ENCODE measurements around the gene ABL1.

Gene ABL1

DNA sequence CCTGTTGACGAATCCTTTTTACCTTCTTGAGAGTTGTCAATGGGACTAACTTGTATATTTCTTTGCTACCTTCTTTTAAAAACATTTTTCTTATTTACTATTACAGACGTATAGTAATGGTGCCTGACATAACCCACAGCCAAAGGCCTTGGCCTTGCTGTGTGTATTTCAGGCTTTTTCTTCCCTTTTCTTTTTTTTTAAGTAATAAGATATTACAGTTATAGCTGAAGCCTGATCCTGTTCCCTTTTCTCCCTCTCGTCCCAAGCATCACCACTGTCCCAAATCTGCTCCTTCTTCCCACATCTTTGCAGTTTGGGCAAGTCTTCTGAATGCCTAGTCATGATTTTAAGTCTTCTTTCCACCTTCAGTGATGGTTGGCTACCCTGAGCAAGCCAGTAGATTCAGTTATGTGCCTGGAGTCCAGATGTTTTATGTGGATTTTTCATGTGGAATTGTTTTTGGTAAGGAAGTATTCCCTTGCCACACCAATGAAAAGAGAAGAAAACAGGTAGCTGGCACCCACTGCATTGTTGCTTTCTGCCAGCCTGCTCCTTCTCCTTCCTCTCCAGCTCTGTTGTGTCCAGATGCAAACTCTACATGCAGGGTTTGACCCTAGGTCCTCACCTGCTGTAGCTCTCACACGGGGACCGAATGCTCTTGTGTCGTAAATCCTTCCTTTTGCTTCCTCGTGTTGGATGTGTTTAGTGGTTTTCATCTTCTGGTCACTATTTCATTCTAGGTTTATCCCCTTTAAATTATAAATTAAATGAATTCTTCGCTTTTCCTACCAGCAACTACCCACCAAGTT lies 26.5 kb downstream of the ABL1 start:
- Histone ChIP-seq H3K36me3 (peaks cover 46% of the 10 kb centered on the region), H3K27me3 (no peaks in the 10 kb centered on the region), H3K9me3 (no peaks in the 10 kb centered on the region), H3K4me1 (no peaks in the 10 kb centered on the region), H3K4me3 (ENCODE audit: low read depth, low read length) (no peak overlapping the region)
- DNase-seq, result no peak
- TF ChIP-seq, protein P1, sequence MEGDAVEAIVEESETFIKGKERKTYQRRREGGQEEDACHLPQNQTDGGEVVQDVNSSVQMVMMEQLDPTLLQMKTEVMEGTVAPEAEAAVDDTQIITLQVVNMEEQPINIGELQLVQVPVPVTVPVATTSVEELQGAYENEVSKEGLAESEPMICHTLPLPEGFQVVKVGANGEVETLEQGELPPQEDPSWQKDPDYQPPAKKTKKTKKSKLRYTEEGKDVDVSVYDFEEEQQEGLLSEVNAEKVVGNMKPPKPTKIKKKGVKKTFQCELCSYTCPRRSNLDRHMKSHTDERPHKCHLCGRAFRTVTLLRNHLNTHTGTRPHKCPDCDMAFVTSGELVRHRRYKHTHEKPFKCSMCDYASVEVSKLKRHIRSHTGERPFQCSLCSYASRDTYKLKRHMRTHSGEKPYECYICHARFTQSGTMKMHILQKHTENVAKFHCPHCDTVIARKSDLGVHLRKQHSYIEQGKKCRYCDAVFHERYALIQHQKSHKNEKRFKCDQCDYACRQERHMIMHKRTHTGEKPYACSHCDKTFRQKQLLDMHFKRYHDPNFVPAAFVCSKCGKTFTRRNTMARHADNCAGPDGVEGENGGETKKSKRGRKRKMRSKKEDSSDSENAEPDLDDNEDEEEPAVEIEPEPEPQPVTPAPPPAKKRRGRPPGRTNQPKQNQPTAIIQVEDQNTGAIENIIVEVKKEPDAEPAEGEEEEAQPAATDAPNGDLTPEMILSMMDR (IDR thresholded peaks at IDR 0.05; ENCODE audit: low read depth, low read length), result no peak

DNA sequence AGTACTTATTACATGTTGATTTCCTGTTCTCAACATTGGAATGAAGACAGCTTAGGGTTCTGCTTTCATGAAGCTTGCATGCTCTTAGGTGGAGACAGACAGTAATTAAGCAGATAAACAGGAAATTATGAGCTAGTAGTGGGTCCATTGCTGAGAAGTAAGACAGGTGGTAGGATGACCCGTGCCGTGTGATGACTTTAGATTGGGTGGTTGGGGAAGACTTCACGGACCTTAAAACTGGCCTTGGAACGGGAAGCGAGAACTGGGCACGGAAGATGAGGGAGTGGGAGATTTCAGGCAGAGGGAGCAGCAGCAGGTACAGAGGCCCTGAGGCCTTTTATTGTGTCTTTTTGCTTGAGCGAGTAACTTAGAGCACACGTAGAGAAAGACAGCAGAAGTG lies 27.2 kb downstream of the ABL1 start:
- no peaks in the 10 kb centered on the region for H3K27me3 ChIP-seq
- no peak for DNase-seq
- H3K36me3 ChIP-seq, result peaks cover 48% of the 10 kb centered on the region
- no peaks in the 10 kb centered on the region for H3K4me1 ChIP-seq
- TF ChIP-seq, protein P1 (IDR thresholded peaks at IDR 0.05; ENCODE audit: low read depth, low read length), result no peak
- H3K9me3 ChIP-seq, result no peaks in the 10 kb centered on the region
- H3K4me3 ChIP-seq (ENCODE audit: low read depth, low read length), result no peak overlapping the region

- H3K4me1 ChIP-seq, result no peaks in the 10 kb centered on the region
- H3K27me3 ChIP-seq, result no peaks in the 10 kb centered on the region
- H3K9me3 ChIP-seq, result no peaks in the 10 kb centered on the region
- DNase-seq, result no peak
- TF ChIP-seq, protein P1 (IDR thresholded peaks at IDR 0.05; ENCODE audit: low read depth, low read length), result no peak
- H3K36me3 ChIP-seq, result peaks cover 48% of the 10 kb centered on the region
- H3K4me3 ChIP-seq (ENCODE audit: low read depth, low read length), result no peak overlapping the region
These were observed 27.7 kb downstream of the ABL1 start for GRCh38 chr9:130862747-130863146.

DNA sequence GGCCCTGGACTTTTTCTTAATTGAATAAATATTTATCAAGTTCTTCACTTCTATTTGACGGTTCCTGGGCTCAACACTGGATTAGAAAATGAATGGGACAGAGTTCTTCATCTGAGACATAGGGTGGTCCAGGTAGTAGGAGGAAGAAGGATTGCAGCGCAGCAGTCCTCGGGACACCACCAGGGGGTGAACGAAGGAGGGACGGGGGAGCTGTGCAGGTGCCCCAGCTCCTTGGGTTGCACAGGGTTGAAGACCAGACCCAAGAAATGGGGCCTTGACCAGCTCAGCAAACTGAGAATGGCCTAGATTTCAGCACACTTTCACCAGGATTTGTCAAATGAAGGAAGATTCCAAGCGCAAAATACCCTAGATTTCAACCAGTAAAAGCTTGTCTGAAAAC lies 29.5 kb downstream of the ABL1 start:
- Histone ChIP-seq H3K4me1 (no peaks in the 10 kb centered on the region), H3K36me3 (peaks cover 40% of the 10 kb centered on the region), H3K4me3 (ENCODE audit: low read depth, low read length) (no peak overlapping the region), H3K9me3 (no peaks in the 10 kb centered on the region), H3K27me3 (no peaks in the 10 kb centered on the region)
- DNase-seq, result no peak
- TF ChIP-seq, protein P1 (IDR thresholded peaks at IDR 0.05; ENCODE audit: low read depth, low read length), result no peak

GRCh38 chr9:130865921-130866320 lies 30.9 kb downstream of the ABL1 start:
- no peaks in the 10 kb centered on the region for H3K9me3 ChIP-seq
- no peak overlapping the region for H3K4me3 ChIP-seq (ENCODE audit: low read depth, low read length)
- H3K4me1 ChIP-seq, result peaks cover 8% of the 10 kb centered on the region
- DNase-seq, result no peak
- no peaks in the 10 kb centered on the region for H3K27me3 ChIP-seq
- TF ChIP-seq, protein P1 (IDR thresholded peaks at IDR 0.05; ENCODE audit: low read depth, low read length), result no peak
- peaks cover 36% of the 10 kb centered on the region for H3K36me3 ChIP-seq

GRCh38 chr9:130866474-130866965 lies 31.5 kb downstream of the ABL1 start:
- Histone ChIP-seq H3K36me3 (peaks cover 32% of the 10 kb centered on the region), H3K9me3 (no peaks in the 10 kb centered on the region), H3K4me3 (ENCODE audit: low read depth, low read length) (no peak overlapping the region), H3K4me1 (peaks cover 8% of the 10 kb centered on the region), H3K27me3 (no peaks in the 10 kb centered on the region)
- peak; percentile 87 for DNase-seq
- TF ChIP-seq, protein P1 (IDR thresholded peaks at IDR 0.05; ENCODE audit: low read depth, low read length), result peak; percentile 100

All from BE2C (cell line).